ENCODE results near the gene BSND.

The BSND gene

GRCh38 chr1:55046871-55047270 is 48.1 kb downstream of the BSND start:
- DNase-seq = no peak

GRCh38 chr1:55047611-55048010 is 48.9 kb downstream of the BSND start:
- no peak for DNase-seq

GRCh38 chr1:55048453-55049270 is 49.9 kb downstream of the BSND start:
- no peak for DNase-seq

- DNase-seq = no peak
Measured at GRCh38 chr1:55049271-55049913, 50.7 kb downstream of the BSND start.

GRCh38 chr1:55049914-55050278 is 51.2 kb downstream of the BSND start:
- DNase-seq = no peak

- no peak for DNase-seq
Measured at GRCh38 chr1:55050283-55050682, 51.5 kb downstream of the BSND start.

- no peak for DNase-seq
Measured at GRCh38 chr1:55051169-55051568, 52.4 kb downstream of the BSND start.

GRCh38 chr1:55051621-55052020 is 52.9 kb downstream of the BSND start:
- DNase-seq = no peak

GRCh38 chr1:55052221-55053142 is 53.7 kb downstream of the BSND start:
- no peak for DNase-seq

- no peak for DNase-seq
Measured at GRCh38 chr1:55053265-55053954, 54.7 kb downstream of the BSND start.

GRCh38 chr1:55054396-55054795 is 55.7 kb downstream of the BSND start:
- no peak for DNase-seq

GRCh38 chr1:55055084-55055882 is 56.5 kb downstream of the BSND start:
- DNase-seq = no peak

GRCh38 chr1:55055951-55056631 is 57.4 kb downstream of the BSND start:
- no peak for DNase-seq

GRCh38 chr1:55056632-55056992 is 57.9 kb downstream of the BSND start:
- no peak for DNase-seq

GRCh38 chr1:55057270-55057955 is 58.7 kb downstream of the BSND start:
- no peak for DNase-seq

- no peak for DNase-seq
Measured at GRCh38 chr1:55057956-55058298, 59.2 kb downstream of the BSND start.

GRCh38 chr1:55059302-55060132 is 60.8 kb downstream of the BSND start:
- DNase-seq = no peak

- DNase-seq = no peak
Measured at GRCh38 chr1:55060133-55060999, 61.6 kb downstream of the BSND start.
